GM12878 (cell line): ENCODE measurements around the gene USP47. TPM values are rescaled to one million over a fixed set of nuclear protein-coding genes. Genes with fewer than 3 reads are reported as not detected.

Experiments
- ATAC-seq: fragments of 200-7000 bp; cut with Tn5 transposase; 3 replicates; pipeline ENCODE4 v1.9.1; 2020; ENCODE audit warnings: mild to moderate bottlenecking, moderate library complexity
- BruUV-seq: library from RNA; stranded (reverse); fragments of 400-500 nt; replicated peaks from 2 replicates; lab custom pipeline; 2021; lab: Mats Ljungman, UMichigan
- CTCF ChIA-PET: fragments of 300-600 bp; sonication (Branson Sonifier 250); formaldehyde crosslinking; extraction: SDS; loops from one replicate; lab custom pipeline; 2021; ENCODE audit warnings: inconsistent platforms; lab: Yijun Ruan, JAX
- POLR2A ChIA-PET: fragments of 350-600 bp; formaldehyde crosslinking; extraction: SDS; loops from one replicate; lab custom pipeline; 2021; ENCODE audit warnings: inconsistent platforms; lab: Charles Lee
- RAD21 ChIA-PET: fragments of 300-600 bp; sonication (Branson Sonifier 250); formaldehyde crosslinking; loops from one replicate; lab custom pipeline; 2023; ENCODE audit warnings: antibody characterized with exemption; ENCODE audit not compliant: unreplicated experiment; lab: Charles Lee
- SMC1A ChIA-PET: fragments of 300-600 bp; sonication (Branson Sonifier 250); formaldehyde crosslinking; loops from one replicate; lab custom pipeline; 2023; ENCODE audit not compliant: unreplicated experiment, uncharacterized antibody; lab: Charles Lee
- DNase-seq: peaks from one replicate; pipeline ENCODE4 v3.0.0-alpha.2; 2011; ENCODE audit warnings: low read depth, low spot score
- FAIRE-seq: peaks from 3 replicates; lab custom pipeline; 2011; peaks lifted over from hg19 to GRCh38; lab: Jason Lieb, UNC
- H2AFZ ChIP-seq: 2 replicates; pipeline ENCODE4 v1.6.0; 2011; ENCODE audit warnings: low read depth, low read length, control low read depth; ENCODE audit not compliant: control insufficient read depth
- H3K27ac ChIP-seq: 2 replicates; pipeline ENCODE4 v1.5.1; 2011; ENCODE audit warnings: control low read depth; ENCODE audit not compliant: control insufficient read depth, insufficient read depth
- H3K27me3 ChIP-seq, 2 experiments: replicated peaks in 1 of 2; 2 replicates each; pipeline versions ENCODE4 v1.6.0 to v1.6.1; 2011; ENCODE audit warnings: low read length in 1 of 2; ENCODE audit not compliant: control insufficient read depth in 2 of 2, insufficient read depth in 2 of 2
- H3K36me3 ChIP-seq, 2 experiments: 2 replicates each; pipeline ENCODE4 v1.5.1; 2011; ENCODE audit warnings: low read length in 1 of 2; ENCODE audit not compliant: control insufficient read depth in 2 of 2, insufficient read depth in 2 of 2
- H3K4me1 ChIP-seq: 2 replicates; pipeline ENCODE4 v1.6.1; 2011; ENCODE audit warnings: mild to moderate bottlenecking, low read length, moderate library complexity, mixed read lengths; ENCODE audit not compliant: control insufficient read depth, insufficient read depth
- H3K4me2 ChIP-seq: 2 replicates; pipeline ENCODE4 v1.6.0; 2011; ENCODE audit warnings: control low read depth; ENCODE audit not compliant: control insufficient read depth, insufficient read depth
- H3K4me3 ChIP-seq: fragments of 200-600 bp; sonication (generic); 2 replicates; pipeline ENCODE4 v1.5.1; 2016
- H3K79me2 ChIP-seq: 2 replicates; pipeline ENCODE4 v1.6.0; 2011; ENCODE audit warnings: low read length; ENCODE audit not compliant: control insufficient read depth, insufficient read depth
- H3K9ac ChIP-seq: 2 replicates; pipeline ENCODE4 v1.8.0; 2011; ENCODE audit warnings: low read length, control low read depth, mixed read lengths; ENCODE audit not compliant: control insufficient read depth, insufficient read depth
- H3K9me3 ChIP-seq: replicated peaks from 3 replicates; pipeline ENCODE4 v1.5.1; 2011; ENCODE audit warnings: mild to moderate bottlenecking, low read length; ENCODE audit not compliant: control insufficient read depth, insufficient read depth
- H4K20me1 ChIP-seq: 2 replicates; pipeline ENCODE4 v1.6.0; 2011; ENCODE audit not compliant: control insufficient read depth, insufficient read depth
- CHD2 ChIP-seq: IDR thresholded peaks from 2 replicates; pipeline ENCODE4 v1.6.1; 2011; ENCODE audit warnings: low read depth, low read length, improper control_type of control experiment, borderline replicate concordance
- IRF4 ChIP-seq: IDR thresholded peaks from 2 replicates; pipeline ENCODE4 v1.6.1; 2011; ENCODE audit warnings: low read depth, low read length
- MXI1 ChIP-seq: fragments of 150-350 bp; IDR thresholded peaks from 2 replicates; pipeline ENCODE4 v1.6.1; 2011; ENCODE audit warnings: low read depth, mild to moderate bottlenecking, inconsistent platforms, low read length, improper control_type of control experiment
- NBN ChIP-seq: fragments of 450-650 bp; IDR thresholded peaks from 2 replicates; pipeline ENCODE4 v1.6.1; 2016
- NR2C1 ChIP-seq: fragments of 450-650 bp; IDR thresholded peaks from 2 replicates; pipeline ENCODE4 v1.6.1; 2017; ENCODE audit warnings: antibody characterized with exemption, mild to moderate bottlenecking, moderate library complexity
- PBX3 ChIP-seq: IDR thresholded peaks from 2 replicates; pipeline ENCODE4 v1.6.1; 2011; ENCODE audit warnings: mild to moderate bottlenecking, low read depth, low read length, moderate library complexity; ENCODE audit not compliant: insufficient replicate concordance
- RCOR1 ChIP-seq: conservative IDR thresholded peaks from 2 replicates; pipeline ENCODE4 v1.6.1; 2012; ENCODE audit warnings: low read depth, low read length, improper control_type of control experiment
- RFX5 ChIP-seq: IDR thresholded peaks from 2 replicates; pipeline ENCODE4 v1.6.1; 2011; ENCODE audit warnings: low read depth, low read length, improper control_type of control experiment
- SREBF1 ChIP-seq: IDR thresholded peaks from 2 replicates; pipeline ENCODE4 v1.6.1; 2012; ENCODE audit warnings: mild to moderate bottlenecking, low read length
- ZBTB33 ChIP-seq: fragments of 450-650 bp; IDR thresholded peaks from 2 replicates; pipeline ENCODE4 v1.6.1; 2017; ENCODE audit warnings: mild to moderate bottlenecking
- ZNF207 ChIP-seq: fragments of 450-650 bp; IDR thresholded peaks from 2 replicates; pipeline ENCODE4 v1.6.1; 2014; ENCODE audit warnings: antibody characterized with exemption, mild to moderate bottlenecking, borderline replicate concordance
- ZSCAN29 ChIP-seq: fragments of 450-650 bp; IDR thresholded peaks from 2 replicates; pipeline ENCODE4 v1.6.1; 2017; ENCODE audit warnings: mild to moderate bottlenecking, moderate library complexity
- WGBS: methylation state at CpG from one replicate; pipeline ENCODE4 v1.1.6; 2016; ENCODE audit warnings: low lambda C conversion rate; ENCODE audit not compliant: insufficient replicate concordance, insufficient coverage; ENCODE audit errors: missing lambda C conversion rate; 5-methylcytosine and 5-hydroxymethylcytosine counted together
- in situ Hi-C: fragments of 300-500 bp; cut with MboI; formaldehyde crosslinking; loops from 9 replicates; pipeline ENCODE4 v1.14.3; 2018; ENCODE audit warnings: mixed read lengths
- intact Hi-C: fragments of 100-400 bp; cut with micrococcal nuclease; formaldehyde crosslinking; loops from one replicate; pipeline ENCODE4 v1.14.2; 2022; ENCODE audit not compliant: unreplicated experiment
- polyA plus RNA-seq, 11 experiments: library from polyadenylated mRNA; depleted of rRNA in 4 of 11; unstranded in 6 of 11; stranded (reverse) in 5 of 11; fragments of >200 nt; fragmentation: Nextera tagmentation in 4 of 11; fragmentation: Illumina TruSeq in 1 of 11; extraction: Ambion mirVana in 4 of 11; extraction: Trizol in 1 of 11; gene quantifications; 1 replicate in 1 of 11; 2 replicates in 10 of 11; pipeline versions ENCODE4 v1.2.1 to v1.2.3, GENCODE V29; 2011 to 2016; ENCODE audit warnings: inconsistent platforms in 2 of 11, missing spikeins in 2 of 11, low read depth in 1 of 11
- total RNA-seq, 4 experiments: library from RNA; depleted of rRNA in 3 of 4; stranded (reverse); fragments of >200 nt in 3 of 4; fragmentation: Illumina TruSeq in 1 of 4; extraction: Trizol in 1 of 4; gene quantifications; 2 replicates each; pipeline versions ENCODE4 v1.2.1 to v1.2.3, GENCODE V29; 2013 to 2021
- TF ChIP-seq, protein P1 (sequence below): fragments of 450-650 bp; IDR thresholded peaks from 2 replicates; pipeline ENCODE4 v1.6.1; 2017; ENCODE audit warnings: mild to moderate bottlenecking, moderate library complexity
- TF ChIP-seq, protein P2 (sequence below): IDR thresholded peaks from 2 replicates; pipeline ENCODE4 v1.6.1; 2012; ENCODE audit warnings: mild to moderate bottlenecking, low read depth, low read length

The USP47 gene
- total and polyA plus RNA-seq, 10 of the 15 experiments (the other 5 are each of a cell fraction or from before 2014, with no cell fraction given): 13.9 to 54.0 (median 31.6) TPM

- Histone ChIP-seq H3K4me3 (no peak overlapping the region), H3K4me2 (no peak overlapping the region), H3K36me3 (no peaks in the 10 kb centered on the region), H3K27ac (no peak overlapping the region), H3K27me3 (peaks cover 0 to 1% of the 10 kb centered on the region in 2 experiments; a peak in 1 of 4 replicates), H2AFZ (no peak overlapping the region), H3K4me1 (no peaks in the 10 kb centered on the region; the same call in 1 of the 2 replicates), H4K20me1 (no peaks in the 10 kb centered on the region), H3K79me2 (no peaks in the 10 kb centered on the region), H3K9me3 (no peaks in the 10 kb centered on the region), H3K9ac (no peak overlapping the region)
- ChIA-PET SMC1A (no interaction called here), RAD21 (no interaction called here), POLR2A (no interaction called here), CTCF (no interaction called here)
- intact Hi-C loops: no loop called here
- ATAC-seq: no peak
- no peak for FAIRE-seq
- 26% methylated on average over 3 of the region's 3 CpGs for WGBS
- in situ Hi-C loops: no loop called here
- DNase-seq: no peak
- no TSS peak for BruUV-seq
- no peak for TF ChIP-seq NR2C1
- no peak for TF ChIP-seq CHD2
- TF ChIP-seq MXI1: no peak
- TF ChIP-seq RFX5: no peak
- TF ChIP-seq, protein P1, sequence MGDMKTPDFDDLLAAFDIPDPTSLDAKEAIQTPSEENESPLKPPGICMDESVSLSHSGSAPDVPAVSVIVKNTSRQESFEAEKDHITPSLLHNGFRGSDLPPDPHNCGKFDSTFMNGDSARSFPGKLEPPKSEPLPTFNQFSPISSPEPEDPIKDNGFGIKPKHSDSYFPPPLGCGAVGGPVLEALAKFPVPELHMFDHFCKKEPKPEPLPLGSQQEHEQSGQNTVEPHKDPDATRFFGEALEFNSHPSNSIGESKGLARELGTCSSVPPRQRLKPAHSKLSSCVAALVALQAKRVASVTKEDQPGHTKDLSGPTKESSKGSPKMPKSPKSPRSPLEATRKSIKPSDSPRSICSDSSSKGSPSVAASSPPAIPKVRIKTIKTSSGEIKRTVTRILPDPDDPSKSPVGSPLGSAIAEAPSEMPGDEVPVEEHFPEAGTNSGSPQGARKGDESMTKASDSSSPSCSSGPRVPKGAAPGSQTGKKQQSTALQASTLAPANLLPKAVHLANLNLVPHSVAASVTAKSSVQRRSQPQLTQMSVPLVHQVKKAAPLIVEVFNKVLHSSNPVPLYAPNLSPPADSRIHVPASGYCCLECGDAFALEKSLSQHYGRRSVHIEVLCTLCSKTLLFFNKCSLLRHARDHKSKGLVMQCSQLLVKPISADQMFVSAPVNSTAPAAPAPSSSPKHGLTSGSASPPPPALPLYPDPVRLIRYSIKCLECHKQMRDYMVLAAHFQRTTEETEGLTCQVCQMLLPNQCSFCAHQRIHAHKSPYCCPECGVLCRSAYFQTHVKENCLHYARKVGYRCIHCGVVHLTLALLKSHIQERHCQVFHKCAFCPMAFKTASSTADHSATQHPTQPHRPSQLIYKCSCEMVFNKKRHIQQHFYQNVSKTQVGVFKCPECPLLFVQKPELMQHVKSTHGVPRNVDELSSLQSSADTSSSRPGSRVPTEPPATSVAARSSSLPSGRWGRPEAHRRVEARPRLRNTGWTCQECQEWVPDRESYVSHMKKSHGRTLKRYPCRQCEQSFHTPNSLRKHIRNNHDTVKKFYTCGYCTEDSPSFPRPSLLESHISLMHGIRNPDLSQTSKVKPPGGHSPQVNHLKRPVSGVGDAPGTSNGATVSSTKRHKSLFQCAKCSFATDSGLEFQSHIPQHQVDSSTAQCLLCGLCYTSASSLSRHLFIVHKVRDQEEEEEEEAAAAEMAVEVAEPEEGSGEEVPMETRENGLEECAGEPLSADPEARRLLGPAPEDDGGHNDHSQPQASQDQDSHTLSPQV: no peak
- no peak for TF ChIP-seq ZNF207
- no peak for TF ChIP-seq NBN
- no peak for TF ChIP-seq PBX3
- TF ChIP-seq IRF4: no peak
- TF ChIP-seq ZSCAN29: no peak
- no peak for TF ChIP-seq ZBTB33
- TF ChIP-seq RCOR1: no peak
- no peak for TF ChIP-seq SREBF1
- TF ChIP-seq, protein P2, sequence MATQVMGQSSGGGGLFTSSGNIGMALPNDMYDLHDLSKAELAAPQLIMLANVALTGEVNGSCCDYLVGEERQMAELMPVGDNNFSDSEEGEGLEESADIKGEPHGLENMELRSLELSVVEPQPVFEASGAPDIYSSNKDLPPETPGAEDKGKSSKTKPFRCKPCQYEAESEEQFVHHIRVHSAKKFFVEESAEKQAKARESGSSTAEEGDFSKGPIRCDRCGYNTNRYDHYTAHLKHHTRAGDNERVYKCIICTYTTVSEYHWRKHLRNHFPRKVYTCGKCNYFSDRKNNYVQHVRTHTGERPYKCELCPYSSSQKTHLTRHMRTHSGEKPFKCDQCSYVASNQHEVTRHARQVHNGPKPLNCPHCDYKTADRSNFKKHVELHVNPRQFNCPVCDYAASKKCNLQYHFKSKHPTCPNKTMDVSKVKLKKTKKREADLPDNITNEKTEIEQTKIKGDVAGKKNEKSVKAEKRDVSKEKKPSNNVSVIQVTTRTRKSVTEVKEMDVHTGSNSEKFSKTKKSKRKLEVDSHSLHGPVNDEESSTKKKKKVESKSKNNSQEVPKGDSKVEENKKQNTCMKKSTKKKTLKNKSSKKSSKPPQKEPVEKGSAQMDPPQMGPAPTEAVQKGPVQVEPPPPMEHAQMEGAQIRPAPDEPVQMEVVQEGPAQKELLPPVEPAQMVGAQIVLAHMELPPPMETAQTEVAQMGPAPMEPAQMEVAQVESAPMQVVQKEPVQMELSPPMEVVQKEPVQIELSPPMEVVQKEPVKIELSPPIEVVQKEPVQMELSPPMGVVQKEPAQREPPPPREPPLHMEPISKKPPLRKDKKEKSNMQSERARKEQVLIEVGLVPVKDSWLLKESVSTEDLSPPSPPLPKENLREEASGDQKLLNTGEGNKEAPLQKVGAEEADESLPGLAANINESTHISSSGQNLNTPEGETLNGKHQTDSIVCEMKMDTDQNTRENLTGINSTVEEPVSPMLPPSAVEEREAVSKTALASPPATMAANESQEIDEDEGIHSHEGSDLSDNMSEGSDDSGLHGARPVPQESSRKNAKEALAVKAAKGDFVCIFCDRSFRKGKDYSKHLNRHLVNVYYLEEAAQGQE: no peak
Observed at GRCh38 chr11:11997049-11997322, 155.2 kb downstream of the USP47 start.
